ENCODE data around the gene OR1I1.
A peak's percentile ranks its signal among the peaks of the same experiment; 100 is the strongest.
"Not testable (repeated sequence)": the region's sequence is repeated elsewhere in the genome, so short reads cannot be mapped to it uniquely, and the experiment has no call there.

The OR1I1 gene, protein sequence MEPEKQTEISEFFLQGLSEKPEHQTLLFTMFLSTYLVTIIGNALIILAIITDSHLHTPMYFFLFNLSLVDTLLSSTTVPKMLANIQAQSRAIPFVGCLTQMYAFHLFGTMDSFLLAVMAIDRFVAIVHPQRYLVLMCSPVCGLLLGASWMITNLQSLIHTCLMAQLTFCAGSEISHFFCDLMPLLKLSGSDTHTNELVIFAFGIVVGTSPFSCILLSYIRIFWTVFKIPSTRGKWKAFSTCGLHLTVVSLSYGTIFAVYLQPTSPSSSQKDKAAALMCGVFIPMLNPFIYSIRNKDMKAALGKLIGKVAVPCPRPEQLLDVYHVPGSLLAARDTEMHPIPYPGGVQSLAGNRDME

DNA sequence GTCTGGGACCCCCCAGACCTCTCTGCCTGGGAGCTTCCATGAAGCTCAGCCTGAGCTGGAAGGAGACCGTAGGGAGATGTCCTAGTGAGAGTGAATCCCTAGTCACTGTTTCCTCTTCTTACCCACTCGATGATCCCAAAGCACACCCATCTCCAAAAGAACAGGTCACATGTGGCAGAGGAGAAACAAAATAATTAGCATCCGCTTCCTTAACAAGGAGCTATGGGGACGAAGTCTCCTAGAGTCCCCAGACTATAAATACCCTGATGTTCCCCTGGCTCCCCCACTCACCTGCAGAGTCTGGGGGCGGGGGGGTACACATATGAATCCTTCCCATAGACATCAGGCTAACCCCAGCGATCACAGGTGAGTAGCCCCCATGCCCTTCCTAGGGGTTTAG lies at the start of gene OR1I1:
Gene OR1I1 (plus strand): TSS at position 301 of the 400 bp plus-strand sequence. CDS start 4,855 bp downstream, outside the sequence.
- no peak for DNase-seq (ENCODE audit: low read depth in 3 of 3, low spot score in 1 of 3)

DNA sequence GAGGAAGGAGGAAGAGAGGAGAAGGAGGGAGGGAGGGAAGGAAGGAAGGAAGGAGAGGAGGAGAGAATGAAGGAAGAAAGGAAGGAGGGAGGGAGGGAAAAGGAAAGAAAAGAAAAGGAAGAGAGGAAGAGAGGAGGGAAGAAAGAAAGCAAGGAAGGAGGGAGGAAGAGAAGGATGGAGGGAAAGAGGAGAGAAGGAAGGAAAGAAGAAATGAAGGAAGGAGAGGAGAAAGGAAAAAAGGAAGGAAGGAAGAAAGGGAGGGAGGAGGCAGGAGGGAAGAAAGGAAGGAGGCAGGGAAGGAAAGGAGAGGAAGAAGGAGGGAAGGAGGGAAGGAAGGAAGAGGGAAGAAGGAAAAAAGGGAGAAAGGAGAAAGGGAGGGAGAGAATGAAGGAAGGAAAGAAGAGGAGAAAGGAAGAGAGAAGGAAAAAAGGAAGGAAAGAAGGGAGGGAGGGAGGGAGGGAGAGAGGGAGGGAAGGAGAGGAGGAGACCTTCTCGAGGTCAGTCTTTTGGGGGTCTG lies 46.2 kb upstream of the OR1I1 start:
- no peak for DNase-seq (ENCODE audit: low read depth in 3 of 3, low spot score in 1 of 3)

DNA sequence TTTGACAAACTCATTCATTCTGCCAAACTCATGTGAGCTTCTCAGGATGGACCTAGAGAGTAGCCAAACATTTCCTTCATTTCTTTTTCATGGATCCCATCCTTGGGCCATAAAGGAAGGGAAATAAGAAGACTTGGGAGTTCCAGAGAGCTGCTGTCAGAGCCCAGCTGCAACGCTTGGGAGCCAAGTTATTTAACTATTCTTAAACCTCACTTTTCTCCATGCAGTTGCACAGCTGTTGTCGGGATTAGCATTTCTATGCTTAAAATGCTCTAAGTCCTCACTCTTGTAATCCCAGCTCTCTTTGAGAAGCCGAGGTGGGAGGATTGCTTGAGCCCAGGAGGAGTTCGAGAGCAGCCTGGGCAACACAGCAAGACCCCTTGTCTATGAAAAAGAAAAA lies 44.4 kb upstream of the OR1I1 start:
- no peak for DNase-seq (ENCODE audit: low read depth in 3 of 3, low spot score in 1 of 3)

DNA sequence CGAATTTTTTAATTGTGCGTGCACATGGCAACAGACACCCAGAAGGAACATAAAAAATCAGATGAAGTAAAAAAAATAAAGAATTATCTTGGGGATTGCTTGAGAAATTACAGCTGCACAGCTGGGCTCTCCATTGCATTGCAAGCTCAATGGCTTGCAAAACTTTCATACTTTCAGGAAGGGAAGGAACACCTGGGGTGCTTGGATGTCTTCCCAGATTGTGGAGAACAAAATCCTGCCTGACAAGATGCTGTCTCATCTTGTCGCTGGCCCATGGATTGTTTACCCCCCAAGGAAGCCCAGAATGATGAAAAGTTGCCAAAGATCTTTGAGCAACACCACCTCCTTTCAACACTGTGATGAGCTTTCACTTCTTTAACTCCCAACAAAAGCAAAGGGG lies 43.7 kb upstream of the OR1I1 start:
- DNase-seq (ENCODE audit: low read depth in 3 of 3, low spot score in 1 of 3), result no peak

DNA sequence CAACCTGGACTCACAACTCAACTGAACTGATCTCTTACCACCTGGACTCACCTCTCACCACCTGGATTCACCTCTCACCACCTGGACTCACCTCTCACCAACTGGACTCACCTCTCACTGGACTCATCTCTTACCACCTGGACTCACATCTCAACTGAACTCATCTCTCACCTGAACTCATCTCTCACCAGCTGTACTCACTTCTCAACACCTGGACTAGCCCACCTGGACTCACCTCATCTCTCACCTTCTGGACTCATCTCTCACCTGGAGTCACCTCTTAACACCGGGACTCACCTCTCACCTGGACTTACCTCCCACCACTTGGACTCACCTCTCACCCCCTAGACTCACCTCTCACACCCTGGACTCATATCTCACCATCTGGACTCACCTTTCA lies 40.0 kb upstream of the OR1I1 start:
- DNase-seq (ENCODE audit: low read depth in 3 of 3, low spot score in 1 of 3), result no peak

DNA sequence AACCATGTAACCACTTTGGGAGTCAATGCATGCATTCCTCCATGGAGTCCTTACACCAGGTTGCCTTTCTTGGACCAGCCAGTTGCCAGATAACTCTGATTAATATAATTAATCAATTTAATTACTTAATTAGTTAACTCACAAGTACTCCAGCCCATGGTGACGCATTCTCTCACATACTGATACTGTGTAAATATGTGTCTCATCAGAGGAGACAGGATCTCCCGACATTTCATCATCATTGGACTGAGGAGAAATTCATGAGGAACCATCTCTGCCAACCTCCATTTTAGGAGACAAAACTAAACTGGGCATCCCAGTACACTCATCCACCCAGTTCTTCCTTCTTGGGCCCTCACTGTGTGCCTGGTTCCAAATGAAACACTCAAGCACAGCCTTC lies 39.2 kb upstream of the OR1I1 start:
- no peak for DNase-seq (ENCODE audit: low read depth in 3 of 3, low spot score in 1 of 3)

DNA sequence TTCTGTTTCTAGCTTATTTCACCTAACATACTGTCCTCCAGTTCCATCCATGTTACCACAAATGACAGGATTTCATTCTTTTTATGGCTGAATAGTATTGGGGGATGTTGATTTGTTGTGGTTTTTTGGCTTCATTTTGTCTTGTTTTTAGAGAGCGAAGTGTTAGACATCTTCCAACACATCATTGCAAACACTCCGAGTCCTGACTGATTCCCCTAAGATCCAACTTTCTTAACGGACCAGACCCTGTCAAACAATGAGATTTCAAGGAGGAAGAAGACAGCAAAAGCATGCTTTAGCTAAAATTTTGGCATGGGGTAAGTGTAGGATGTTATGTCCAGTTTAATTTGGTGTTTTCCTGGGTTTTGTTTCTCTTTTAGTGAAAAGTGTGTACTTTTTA lies 36.5 kb upstream of the OR1I1 start:
- no peak for DNase-seq (ENCODE audit: low read depth in 3 of 3, low spot score in 1 of 3)

DNA sequence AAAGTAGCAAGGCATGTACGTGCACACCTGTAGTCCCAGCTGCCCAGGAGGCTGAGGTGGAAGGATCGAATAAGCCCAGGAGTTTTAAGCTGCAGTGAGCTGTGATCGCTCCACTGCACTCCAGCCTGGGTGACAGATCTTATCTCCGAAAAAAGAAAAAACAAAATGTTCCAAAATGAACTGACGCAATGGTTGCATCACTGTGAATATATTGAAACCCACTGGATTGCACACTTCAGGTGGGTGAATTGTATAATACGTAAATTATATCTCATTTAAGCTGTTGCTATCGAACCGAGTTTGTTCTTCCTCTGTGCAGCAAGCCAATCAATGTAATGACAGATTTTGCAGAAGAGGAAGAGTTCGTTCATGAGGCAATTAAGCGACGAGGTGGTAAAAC lies 34.3 kb upstream of the OR1I1 start:
- DNase-seq (ENCODE audit: low read depth in 3 of 3, low spot score in 1 of 3), result no peak

DNA sequence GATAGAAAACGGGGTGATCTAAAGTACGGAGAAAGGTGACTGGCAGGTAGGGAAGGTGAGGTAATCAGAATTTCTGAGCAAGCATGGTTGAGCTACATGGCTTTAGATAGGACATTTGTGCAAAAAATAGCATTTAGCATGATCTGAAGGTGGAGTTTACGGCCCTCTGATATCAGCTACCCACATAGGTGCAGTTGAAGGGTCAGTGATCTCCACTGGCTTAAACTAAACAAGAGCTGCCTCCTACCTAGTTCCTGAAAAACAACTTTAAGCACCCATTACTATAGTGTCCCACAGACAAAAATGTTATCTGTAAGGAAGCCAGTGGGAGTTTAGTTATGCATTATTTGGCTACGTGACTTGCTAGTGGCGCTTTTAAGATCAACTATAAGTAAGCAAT lies 33.9 kb upstream of the OR1I1 start:
- DNase-seq (ENCODE audit: low read depth in 3 of 3, low spot score in 1 of 3), result no peak

DNA sequence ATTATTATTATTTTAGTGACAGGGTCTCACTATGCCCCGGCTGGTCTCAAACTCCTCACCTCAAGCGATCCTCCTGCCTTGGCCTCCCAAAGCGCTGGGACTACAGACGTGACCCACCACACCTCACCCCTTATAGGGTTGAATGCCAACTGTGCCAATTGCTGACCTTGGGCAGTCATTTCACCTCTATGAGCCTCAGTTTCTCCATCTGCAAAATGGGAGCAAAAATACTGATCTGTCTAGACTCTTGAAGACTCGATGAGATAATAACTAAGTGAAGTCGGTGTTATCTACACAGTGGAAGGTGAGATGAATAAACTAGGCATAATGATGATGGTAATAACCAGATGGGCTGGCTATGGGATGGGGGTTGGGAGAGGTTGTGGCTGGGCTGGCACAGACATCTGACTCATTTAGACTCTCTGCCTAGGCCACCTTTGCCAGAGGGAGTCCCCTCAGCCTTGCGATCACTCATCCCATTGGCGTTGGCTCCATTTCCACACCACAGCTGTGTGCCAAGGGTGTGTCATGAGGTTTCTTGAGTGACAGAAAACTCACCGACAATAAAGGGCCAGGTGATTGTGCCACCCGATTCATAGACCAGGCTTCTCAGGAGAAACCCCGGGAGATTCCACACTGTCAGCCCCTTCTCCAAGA lies 33.0 kb upstream of the OR1I1 start, which contains the start of gene CASP14:
Gene CASP14 (plus strand): TSS at position 596 of the 657 bp plus-strand sequence. CDS start 2,772 bp downstream, outside the sequence.
- no peak for DNase-seq (ENCODE audit: low read depth in 3 of 3, low spot score in 1 of 3)

DNA sequence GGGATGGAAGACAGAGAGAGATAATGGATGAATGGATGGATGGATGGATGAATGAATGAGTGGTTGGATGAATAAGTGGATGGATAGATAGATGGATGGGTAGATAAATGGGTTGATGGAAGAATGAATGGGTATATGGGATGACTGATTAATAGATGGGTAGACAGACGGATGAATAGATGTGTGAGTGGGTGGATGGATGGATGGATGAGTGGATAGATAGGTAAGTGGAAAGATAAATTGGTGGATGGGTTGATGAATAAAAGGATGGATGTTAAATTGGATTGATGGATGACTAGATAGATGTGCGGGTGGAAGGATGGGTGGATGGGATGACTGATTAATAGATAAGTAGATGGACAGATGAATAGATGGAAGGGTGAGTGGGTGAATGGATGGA lies 31.4 kb upstream of the OR1I1 start:
- no peak for DNase-seq (ENCODE audit: low read depth in 3 of 3, low spot score in 1 of 3)

DNA sequence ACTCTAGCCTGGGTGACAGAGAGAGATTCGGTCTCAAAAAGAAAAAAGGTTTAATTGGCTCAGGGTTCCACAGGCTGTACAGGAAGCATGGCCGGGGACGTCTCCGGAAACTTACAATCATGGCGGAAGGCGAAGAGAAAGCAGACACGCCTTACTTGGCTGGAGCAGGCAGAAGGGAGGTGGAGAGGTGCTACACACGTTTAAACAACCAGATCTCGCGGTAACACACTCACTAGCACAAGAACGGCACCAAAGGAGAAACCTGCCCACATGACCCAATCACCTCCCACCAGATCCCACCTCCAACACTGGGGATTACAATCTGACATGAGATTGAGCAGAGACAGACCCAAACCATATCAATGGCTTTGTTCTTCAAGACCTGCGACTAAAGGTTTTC lies 20.0 kb upstream of the OR1I1 start:
- DNase-seq (ENCODE audit: low read depth in 3 of 3, low spot score in 1 of 3), result no peak

DNA sequence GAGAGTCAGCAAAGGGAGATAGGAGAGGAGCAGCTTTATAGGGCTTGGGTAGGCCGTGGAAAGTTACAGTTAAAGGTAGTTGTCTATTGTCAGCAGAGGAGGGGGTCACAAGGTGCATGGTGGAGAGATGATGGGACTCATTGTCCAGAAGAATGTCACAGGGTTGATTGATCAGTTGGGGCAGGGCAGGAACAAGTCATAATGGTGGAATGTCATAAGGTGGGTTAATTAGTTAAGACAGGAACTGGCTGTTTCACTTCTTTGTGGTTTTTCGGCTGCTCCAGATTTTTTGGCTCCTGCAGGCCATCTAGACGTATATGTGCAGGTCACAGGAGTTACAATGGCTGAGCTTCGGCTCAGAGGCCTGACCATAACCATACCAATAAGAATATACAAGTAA lies 11.6 kb upstream of the OR1I1 start:
- not testable (repeated sequence) for DNase-seq (ENCODE audit: low read depth in 3 of 3, low spot score in 1 of 3)

DNA sequence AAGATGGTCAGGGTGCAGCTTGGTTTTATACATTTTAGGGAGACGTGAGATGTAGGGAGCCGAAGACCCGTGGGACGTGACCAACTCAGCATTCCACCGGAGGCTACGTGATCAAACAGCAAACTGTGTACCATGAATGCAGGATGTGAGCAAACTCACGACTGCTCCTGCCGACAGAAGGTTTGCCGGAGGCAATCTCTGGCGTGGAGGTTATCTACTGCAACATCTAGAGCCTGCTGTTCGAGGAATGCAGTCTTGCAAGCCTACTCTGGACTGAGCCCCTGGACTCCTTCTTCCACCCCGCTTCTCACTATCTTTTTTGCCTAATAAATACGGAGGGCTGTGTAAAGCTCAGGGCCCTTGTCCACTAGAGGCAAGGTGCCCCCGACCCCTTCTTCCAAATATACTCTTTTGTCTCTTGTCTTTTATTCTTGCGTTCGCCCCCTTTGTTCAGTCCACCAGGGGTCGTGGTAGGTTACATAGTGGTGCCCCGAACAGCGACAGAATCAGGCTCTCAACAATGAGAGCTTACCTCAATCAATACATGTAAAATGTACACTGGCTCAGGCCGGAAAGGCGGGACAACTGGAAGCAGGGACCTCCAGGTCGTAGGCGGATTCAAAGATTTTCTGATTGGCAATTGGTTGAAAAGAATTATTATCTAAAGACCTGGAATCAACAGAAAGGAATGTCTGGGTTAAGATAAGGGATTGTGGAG lies 8.9 kb upstream of the OR1I1 start:
- DNase-seq (ENCODE audit: low read depth in 3 of 3, low spot score in 1 of 3), result no peak

DNA sequence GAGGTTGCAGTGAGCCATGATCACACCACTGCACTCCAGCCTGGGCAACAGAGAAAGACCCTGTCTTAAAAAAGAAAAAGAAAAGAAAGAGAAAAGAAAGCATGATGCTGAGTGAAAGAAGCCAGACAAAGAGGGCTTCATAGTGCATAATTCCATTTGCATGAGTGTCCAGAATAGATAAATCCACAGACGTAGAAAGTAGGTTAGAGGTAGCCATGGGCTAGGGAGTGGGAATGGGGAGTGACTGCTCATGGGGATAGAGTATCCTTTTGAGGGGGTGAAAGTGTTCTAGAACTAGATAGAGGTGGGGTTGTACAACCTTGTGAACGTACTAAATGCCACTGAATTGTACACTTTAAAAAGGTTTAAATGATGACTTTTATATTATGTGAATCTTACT lies 7.6 kb upstream of the OR1I1 start:
- no peak for DNase-seq (ENCODE audit: low read depth in 3 of 3, low spot score in 1 of 3)

DNA sequence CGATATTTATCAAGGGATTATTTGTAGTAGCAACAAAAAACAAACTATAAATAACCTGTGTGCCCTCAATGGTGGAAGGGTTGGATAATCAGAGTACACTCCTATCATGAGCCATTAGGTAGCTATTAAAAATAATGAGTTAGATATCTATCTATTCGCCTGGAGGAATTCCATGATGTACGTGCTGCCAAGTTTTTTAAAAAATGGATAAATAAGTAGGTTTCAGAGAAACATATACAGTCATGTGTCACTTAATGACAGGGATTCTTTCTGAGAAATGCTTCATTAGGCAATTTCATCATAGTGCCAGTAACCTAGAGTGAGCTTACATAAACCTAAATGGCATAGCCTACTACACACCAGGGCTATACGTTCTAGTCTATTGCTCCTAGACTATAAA lies 6.2 kb upstream of the OR1I1 start:
- no peak for DNase-seq (ENCODE audit: low read depth in 3 of 3, low spot score in 1 of 3)

DNA sequence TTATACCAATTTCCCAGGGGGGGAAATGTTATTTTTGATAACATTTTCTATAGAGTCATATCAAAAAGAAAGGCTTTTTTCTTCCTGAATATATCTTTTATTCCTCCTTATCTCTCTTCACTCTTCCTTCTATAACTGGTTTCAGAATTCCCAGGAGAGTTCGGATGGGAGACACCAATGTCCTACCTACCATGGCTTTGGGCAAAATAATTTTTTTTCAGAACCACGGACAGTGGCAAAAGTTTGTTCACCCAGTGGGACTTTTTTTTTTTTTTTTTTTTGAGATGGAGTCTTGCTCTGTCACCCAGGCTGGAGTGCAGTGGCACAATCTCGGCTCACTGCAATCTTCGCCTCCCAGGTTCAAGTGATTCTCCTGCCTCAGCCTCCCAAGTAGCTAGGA lies 2.0 kb upstream of the OR1I1 start:
- not testable (repeated sequence) for DNase-seq (ENCODE audit: low read depth in 3 of 3, low spot score in 1 of 3)

DNA sequence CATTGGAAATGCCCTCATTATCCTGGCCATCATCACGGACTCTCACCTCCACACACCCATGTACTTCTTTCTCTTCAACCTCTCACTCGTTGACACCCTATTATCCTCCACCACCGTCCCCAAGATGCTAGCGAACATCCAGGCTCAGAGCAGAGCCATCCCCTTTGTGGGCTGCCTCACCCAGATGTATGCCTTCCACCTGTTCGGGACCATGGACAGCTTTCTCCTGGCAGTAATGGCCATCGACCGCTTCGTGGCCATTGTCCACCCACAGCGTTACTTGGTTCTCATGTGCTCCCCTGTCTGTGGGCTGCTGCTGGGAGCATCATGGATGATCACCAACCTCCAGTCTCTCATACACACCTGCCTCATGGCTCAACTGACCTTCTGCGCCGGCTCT lies 5.2 kb downstream of the OR1I1 start:
- no peak for DNase-seq (ENCODE audit: low read depth in 3 of 3, low spot score in 1 of 3)

DNA sequence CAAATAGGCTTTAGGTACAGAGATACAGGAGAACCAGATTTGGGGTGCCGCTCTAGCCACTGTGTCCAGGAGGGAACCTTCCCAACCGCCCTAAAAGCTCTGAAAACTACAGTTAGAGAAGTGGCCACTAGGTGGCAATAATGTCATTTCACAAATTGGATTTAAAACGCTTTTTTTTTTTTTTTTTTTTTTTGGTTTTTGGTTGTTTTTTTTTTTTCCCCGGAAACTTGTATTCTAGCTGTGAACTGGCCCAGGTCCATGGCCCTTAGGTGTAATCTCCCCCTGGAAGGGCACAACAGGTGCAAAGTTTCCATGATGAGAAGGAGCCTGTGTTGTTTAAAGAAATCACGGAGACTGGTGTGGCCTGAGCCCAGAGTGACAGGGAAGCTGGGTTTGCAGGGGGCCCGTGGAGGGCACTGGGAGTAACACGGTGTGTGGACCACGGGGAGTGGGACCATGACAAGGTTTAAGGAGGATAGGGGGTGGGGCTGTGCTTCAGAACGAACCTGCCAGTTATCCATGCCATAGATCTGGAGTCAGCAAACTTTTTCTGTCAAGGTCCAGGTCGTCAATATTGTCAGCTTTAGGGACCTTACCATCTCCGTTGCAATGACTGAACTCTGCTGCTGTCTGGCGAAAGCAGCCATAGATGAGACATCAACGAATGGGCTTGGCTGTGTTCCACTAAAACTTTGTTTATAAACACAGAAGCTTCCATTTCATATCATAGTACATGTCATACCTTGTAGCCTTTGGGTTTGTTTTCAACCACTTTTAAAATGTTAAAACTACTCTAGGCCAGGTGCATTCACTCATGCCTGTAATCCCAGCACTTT lies 10.1 kb downstream of the OR1I1 start:
- DNase-seq (ENCODE audit: low read depth in 3 of 3, low spot score in 1 of 3), result peak in 2 of 3 donors; percentile 4 to 35

DNA sequence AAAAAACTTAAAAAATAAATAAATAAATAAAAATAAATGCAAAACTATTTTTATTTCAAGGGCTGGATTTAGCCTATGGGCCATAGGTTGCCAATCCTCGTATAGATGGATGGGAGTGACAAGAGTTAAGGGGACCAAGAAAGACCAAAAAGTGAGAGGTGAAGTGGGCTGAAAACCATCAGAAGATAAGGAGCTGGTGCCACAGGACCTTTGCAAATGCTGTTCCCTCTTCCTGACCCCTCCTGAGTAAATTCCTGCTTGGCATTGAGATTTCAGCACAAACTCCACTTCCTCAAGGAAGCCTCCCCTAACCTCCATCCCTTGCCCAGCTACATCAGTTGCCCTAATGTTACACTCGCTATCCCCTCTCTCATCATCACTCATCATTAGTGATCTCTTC lies 11.0 kb downstream of the OR1I1 start:
- DNase-seq (ENCODE audit: low read depth in 3 of 3, low spot score in 1 of 3), result no peak

DNA sequence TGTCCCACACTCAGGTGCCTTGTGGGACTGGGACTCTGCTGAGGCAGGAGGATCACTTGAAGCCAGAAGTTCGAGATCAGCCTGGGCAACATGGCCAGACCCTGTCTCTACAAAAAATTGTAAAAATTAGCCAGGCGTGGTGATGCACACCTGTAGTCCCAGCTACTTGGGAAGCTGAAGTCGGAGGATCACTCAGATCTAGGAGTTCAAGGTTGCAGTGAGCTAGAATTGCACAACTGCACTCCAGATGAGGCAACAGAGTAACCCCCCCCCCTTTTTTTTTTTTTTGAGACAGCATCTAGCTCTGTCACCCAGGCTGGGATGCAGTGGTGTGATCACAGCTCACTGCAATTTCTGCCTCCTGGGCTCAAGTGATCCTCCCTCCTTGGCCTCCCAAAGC lies 14.2 kb downstream of the OR1I1 start:
- DNase-seq (ENCODE audit: low read depth in 3 of 3, low spot score in 1 of 3), result no peak

Data from stimulated activated CD4-positive, alpha-beta T cell treated with anti-CD3 and anti-CD28 coated beads, TNF-alpha, amount 100 ng/mL, for 1 hour (primary cell).